GM19463 (cell line): ENCODE data around the gene IQCM.
"Not testable (repeated sequence)": the region's sequence is repeated elsewhere in the genome, so short reads cannot be mapped to it uniquely, and the experiment has no call there.

ENCODE experiments used
- ATAC-seq: cut with Tn5 transposase; IDR thresholded peaks from one replicate; pipeline ENCODE4 v1.9.1; 2021; ENCODE audit warnings: mild to moderate bottlenecking, moderate library complexity; ENCODE audit not compliant: unreplicated experiment

IQCM gene

DNA sequence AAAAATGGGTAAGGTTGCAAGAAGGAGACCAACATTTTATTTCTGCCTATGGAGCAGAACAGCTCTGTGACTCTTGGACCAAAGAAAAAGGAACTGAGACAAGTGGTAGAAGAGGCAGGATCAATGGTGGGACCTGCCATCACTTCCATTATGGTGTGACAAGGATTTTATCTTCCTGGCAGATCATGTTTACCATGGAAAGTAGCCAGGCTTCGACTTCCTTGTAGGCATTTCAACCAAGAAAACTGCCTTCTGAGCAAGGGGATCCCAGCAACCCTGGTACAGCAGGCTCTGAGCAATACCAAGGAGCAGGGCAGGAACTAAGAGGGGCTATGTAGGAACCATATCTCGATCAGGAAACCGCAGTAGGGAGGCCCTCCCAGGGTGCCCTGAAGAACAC is 317.4 kb downstream of the IQCM start:
- no peak for ATAC-seq

DNA sequence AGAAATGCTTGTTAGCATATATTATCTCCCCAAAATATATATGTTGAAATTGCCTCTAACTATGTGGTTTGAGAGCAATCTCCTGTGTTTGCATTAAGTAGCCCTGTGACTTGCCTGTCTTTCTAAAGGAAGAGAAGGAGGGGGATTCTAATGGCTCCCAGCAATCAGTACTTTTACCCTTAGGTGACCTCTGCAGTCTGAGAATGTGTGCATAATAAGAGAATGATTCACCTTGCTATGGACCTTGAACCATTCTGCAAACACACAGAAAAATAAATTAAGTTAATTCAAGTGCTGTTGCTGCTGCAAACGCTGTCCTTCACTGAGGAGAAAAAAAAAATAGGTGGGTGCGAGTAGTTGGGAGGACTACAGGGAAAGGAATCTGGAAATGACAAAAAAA is 322.2 kb downstream of the IQCM start:
- no peak for ATAC-seq

DNA sequence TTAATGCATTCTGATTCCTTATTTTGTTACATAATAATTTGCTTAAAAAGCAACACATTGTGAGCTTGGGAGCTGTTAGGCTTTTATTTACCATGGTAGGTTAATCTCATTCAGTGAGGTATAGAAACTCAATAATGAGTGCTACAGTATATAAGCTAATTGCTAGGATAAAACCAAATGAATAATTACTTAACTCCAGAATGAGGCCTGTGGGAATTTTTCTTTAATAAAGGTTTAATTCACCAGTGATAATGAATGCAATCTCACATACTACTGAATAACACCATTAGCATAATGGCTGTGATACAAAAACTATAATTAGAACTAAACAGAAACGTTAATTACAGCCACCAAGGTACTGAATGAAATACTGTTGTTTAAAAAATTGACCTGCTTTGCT is 326.3 kb downstream of the IQCM start:
- ATAC-seq: no peak

DNA sequence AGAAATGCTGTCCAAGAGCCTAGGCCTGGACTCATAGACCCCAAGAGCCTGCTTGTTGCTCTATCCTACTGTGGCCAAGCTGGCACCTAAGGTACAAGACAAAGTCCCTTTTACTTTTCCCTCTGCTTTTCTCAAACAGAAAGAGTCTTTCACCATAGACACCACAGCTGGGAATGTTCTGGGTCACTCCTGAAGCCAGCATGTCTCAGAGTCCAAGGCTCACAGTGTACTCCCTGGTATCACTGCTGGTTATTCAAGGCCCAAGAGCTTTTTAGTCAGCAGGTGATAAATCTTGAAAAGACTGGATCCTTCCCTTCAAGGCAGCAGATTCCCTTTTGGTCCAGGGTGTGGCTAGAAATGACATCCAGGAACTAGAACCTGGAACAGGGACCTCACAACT is 328.8 kb downstream of the IQCM start:
- no peak for ATAC-seq

DNA sequence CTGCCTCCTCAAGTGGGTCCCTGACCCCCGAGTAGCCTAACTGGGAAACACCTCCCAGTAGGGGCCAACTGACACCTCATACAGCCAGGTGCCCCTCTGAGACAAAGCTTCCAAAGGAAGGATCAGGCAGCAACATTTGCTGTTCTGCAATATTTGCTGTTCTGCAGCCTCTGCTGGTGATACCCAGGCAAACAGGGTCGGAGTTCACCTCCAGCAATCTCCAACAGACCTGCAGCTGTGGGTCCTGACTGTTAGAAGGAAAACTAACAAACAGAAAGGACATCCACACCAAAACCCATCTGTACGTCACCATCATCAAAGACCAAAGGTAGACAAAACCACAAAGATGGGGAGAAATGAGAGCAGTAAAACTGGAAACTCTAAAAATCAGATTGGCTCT is 347.0 kb downstream of the IQCM start:
- not testable (repeated sequence) for ATAC-seq

DNA sequence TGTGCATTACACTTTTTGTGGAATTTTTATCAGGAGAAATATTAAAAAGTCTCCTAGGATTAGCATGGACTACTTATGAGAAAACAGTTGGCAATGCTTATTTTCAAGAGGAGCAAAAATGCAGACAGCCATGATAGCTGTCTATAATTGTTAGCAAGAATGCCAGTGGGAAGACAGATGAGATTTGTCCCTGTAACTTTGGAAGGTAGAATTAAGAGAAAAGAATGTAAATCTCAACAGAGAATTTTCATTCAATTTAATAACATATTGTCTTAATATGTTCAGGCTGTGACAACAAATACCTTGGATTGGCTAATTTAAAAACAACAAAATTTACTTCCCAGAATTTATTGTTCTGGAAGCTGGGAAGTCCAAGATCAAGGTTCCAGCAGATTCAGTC is 349.2 kb downstream of the IQCM start:
- ATAC-seq: no peak

DNA sequence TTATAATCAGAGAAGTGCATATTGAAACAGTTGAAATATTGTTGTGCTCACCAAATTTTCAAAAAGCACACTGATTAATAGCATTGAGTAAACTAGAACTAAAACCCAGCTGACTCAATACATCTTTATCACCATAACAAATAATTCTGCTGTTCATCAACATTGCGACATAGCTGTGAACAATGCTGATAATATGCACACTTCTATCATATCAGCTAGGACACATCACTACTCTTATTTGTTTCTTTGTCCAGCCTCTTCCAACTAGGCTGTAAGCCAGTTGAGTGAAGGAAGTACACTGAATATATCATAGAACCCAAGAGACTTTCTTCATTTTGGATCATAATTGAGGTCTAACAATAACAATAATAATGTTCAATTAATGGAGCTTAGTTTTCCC is 349.7 kb downstream of the IQCM start:
- no peak for ATAC-seq

DNA sequence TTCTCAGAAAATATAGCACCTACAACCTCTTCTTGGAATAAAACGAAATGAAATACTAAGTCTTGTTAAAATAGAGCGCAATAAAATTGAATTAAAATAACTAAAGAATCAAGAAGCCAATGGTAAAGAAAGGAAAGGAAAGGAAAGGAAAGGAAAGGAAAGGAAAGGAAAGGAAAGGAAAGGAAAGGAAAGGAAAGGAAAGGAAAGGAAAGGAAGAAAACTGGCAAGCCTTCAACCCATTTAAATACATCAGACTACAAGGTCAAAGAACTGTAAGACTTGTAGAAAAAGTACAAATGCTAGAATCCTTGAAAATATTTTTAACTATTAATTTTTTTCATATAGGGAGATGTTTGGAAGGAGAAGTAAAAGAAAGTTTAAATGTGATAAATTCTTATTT is 372.1 kb downstream of the IQCM start:
- no peak for ATAC-seq

DNA sequence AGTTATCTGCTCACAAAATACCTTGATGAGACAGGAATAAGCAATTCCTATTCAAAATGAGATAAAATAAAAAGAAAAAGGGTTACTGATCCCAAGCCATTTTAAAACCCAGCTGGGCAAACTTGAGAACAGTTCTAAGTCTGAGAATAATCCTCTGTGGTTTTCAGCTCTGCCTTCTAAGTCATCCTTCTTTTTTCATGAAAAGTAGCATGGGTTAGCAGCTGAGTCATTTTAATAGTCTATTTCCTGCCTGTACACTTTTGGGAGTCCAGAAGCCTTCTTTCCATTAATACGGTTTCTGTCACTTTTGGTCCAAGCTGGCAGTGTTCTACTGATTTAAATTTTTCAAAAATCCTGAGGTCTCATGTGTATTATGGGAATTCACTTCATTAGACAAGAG is 374.3 kb downstream of the IQCM start:
- ATAC-seq: no peak

DNA sequence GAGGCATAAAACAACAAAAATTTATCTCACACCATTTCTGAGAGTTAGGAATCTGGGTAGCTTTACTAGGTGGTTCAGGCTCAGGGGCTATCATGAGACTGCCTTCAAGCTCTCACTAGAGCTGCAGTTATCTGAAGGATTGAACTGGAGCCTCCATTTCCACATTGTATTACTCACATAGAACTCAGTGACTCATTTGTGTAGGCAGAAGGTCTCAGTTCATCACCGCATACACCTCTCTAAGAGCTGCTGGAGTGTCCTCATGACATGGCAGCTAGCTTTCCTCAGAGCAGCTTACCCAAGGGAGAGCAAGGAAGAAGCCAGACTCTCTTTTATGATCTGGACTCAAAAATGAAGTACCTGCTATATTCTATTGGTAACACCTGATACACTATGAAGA is 389.2 kb downstream of the IQCM start:
- peak; percentile 42 for ATAC-seq

DNA sequence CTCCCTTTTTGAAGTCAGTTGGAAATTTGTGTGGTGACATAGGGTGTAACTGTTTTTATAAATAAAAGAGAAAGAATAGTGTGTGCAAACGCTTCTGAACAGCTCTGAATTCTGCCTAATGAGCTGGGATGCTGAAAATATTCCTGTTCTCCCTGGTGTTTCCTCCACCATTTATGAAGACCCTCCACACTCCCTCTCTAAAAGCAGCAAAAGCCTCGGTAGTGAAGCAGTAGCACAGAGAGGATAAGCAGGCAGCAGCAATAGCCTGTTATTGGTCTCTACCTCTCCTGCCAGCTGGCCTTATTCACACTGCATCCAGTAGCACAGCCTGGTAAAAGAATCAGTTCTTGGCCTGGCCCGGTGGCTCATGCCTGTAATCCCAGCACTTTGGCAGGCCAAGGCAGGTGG is 406.1 kb downstream of the IQCM start:
- ATAC-seq: no peak

DNA sequence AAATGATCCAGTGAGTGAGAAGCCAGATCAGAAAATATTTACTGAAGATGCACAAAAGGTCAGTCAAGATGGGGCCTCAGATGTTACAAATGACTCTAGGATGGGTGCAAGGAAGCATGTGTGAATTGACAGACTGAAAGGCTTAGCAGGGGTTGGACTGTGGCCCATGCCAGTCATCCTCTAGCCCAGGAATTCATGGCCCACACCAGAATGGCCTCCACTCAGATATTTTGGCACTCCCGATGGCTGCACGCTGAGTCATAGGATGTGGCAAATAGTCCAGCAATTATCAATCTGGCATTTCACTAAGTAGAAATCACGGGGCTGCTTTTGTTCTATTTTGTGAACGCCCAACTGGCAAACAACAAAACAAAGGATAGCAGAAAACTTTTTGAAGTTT is 406.5 kb downstream of the IQCM start:
- no peak for ATAC-seq

DNA sequence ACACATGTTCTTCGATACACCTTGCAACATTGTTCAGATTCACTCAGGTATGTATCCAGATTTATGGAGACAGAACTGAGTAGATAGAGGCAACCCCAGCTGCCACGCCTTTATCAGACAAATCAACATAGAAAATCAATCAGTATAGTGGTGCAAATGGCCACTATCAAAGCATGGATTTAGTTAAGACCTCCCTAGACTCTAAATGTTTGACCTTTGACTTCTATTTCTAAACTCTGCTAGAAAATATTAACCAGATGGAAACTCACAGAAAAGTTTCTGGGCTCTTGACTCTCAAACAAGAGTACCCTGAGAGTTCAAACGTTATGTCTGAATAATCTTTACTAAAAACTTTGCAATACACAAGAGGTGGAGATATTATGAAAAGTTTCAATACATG is 411.5 kb downstream of the IQCM start:
- no peak for ATAC-seq

DNA sequence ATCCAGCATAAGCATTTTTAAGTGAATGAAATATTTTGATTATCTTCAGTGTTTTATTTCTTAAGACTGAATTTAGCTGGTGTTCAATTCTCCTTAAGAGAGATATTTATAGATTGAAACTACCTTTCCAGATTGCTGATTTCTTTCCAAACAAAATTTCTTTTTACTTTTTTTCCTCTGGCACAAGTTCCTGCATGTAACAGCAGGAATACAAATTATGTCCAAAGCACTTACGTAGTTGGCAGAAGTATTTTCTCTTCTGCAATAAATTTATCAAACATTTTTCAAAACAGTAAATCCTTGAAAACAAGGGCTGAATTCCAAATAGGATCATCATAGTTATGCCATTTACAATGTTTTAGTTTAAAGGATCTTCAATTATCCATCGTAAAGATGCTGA is 412.6 kb downstream of the IQCM start:
- no peak for ATAC-seq

DNA sequence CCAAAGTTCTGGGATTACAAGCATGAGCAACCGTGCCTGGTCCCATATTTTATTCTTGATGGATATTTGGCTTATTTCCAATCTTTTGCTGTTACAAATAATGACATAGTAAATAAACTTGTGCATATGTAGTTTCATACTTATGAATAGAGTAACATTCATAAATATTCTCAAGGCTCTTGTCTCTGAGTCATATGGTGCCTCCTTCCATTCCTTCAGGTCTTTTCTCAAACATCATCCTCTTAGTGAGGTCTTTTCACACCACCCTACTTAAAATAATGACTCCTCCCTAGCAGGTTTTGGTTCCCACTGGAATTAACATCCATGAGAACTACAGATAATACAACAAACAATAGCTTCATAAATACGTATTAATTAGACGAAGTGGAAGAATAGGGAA is 416.6 kb downstream of the IQCM start:
- ATAC-seq: no peak

DNA sequence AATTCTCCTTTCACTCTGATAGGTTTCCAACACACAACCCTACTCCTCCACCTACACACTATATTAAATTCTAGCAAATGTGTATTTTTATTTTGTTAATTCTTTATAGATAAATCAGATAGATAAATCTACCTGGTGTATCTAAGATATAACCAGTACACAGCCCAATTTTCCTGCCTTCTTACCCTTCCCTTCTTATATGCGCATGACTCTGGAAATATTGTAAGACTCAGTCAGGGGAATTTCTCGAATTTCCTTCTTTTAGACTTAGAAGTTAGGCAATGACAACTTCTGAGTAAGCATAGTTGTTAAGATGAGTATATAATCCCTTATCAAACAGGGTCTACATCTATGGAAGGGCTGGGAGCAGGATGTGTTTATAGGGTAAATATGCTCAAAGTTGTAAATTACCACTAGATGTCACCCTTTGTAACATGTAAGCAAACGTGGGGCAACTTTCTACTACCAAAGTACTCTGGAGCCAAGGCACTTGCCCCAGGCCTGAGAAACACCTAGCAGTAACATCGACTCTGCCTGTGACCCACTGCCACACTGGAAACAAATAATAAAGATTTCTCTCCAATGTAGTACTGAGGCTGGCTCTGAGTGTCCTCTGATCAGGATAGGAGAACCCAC is 444.7 kb downstream of the IQCM start:
- peak; percentile 78 for ATAC-seq

DNA sequence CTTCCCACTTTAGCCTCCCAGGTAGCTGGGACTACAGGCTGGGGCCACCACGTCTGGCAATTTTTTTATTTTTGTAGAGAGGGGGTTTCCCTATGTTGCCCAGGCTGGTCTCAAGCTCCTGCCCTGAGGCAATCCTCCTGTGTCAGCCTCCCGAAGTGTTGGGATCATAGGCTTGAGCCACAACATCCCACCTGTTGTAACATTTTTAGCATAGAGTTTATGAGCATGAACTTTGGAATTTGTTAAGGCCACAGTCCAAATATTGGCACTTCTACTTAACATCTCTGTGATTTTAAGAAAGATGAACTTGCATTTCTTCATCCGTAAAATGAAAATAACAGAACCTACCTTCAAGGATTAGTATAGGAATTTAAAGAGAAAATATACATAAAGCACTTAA is 445.6 kb downstream of the IQCM start:
- ATAC-seq: no peak

DNA sequence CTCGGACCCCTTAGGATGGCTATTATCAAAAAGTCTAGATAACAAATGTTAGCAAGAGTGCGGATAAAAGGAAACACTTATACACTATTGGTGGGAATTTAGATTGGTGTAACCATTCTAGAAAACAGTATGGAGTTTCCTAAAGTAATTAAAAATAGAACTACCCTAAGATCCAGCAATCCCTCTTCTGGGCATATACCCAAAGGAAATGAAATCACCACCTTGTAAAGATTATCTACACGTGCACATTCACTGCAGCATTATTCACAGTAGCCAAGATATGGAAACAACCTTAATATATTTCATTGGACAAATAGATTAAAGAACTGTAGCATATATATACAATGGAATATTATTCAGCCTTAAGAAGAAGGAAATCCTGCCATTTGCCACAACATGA is 462.4 kb downstream of the IQCM start:
- no peak for ATAC-seq

DNA sequence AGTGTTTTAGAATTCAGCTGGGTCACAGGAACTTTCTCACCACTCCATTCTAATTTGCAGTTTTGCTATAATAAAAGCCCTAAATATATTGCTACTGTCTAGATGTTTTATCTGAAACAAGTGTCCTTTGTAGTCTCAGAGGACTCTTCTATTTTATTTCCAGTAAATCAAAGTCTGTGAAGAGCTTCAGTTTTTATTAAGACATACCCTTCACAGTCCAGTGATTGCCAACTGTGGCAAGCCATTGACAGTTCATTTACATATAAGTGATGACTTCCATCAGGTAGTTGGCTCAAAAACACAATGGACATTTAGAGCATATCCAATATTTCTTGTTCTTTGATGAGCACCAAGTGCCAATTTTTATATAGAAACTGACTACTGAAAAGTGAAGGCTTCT is 466.1 kb downstream of the IQCM start:
- ATAC-seq: no peak

DNA sequence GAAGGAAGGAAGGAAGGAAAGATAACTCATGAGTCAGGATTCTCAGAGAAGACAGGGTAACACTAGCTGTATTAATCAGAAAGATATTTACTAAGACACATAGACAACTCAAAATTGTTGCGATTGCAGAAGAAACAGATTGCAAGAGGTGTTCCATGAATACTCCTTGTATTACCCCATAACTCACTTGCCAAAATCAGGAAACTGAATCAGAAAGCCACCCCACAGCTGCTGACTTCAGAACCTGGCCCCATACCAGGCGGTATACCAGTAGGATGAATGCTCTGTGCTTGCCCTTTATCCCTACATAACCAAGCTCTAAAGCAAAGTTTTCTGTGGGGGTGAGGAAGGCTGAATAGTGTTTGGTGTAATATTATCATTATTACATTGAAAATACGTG is 468.5 kb downstream of the IQCM start:
- no peak for ATAC-seq

DNA sequence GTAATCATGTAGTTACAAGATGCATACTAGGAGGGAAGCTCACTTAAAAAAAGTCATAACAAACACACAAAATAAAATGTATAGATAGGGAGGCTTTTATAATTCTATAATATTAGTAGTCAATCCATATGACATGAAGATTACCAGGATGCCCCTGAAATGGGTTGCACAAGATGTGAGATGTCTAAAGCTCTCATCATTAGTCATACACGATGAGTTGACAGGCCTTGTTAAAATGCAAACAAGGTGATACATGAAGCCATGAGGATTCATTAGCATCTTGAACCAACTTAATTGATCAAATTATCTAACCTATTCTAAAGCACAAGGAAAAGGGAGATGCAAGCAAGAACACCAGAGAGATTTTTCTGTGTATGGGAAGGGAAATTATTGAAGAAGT is 470.2 kb downstream of the IQCM start:
- no peak for ATAC-seq

DNA sequence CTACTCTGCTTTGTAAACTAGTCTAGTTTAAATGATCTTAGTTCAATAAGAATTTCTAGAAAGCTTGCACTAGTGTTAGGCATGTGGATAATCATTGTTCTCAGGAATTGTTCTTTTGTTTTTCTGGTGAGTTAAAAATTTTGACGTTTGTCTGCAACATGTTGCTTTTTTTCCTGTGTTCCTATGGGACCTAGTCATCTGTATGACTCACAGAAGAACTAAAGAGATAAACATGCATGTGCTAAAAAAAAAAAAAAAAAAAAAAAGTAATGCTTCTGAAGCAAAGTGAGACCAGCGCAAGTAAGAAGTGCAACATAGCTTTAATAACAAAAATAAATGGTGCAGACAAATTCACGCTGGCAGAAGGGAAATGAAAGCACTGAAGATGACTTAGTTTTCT is 471.2 kb downstream of the IQCM start:
- ATAC-seq: no peak

DNA sequence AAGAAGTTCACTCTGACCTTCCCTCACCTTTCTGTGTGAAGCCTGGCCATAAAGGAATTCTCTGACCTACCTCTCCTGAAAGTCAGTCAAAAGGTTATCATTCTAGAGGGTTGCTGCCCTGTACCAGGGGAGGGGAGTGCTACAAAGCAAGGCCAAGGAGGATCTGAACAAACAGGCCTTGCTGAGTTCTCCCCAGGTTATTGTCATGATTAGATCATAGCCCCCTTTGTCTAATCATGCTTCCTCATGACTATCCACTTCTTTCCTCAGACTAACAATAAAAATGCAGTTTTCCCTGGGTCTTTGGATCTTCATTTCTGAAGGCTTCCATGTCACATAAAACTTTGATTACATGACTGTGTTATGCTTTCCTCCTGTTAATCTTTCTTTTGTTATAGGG is 472.0 kb downstream of the IQCM start:
- ATAC-seq: no peak

DNA sequence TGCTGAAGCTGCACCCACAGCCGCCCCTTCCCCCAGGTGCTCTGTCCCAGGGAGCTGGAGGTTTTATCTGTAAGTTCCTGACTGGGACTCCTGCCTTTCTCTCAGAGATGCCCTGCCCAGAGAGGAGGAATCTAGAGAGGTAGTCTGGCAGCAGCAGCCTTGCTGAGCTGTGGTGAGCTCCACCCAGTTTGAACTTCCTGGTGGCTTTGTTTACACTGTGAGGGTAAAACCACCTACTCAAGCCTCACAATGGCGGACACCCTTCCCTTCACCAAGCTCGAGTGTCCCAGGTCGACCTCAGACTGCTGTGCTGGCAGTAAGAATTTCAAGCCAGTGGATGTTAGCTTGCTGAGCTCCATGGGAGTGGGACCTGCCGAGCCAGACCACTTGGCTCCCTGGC is 474.5 kb downstream of the IQCM start:
- not testable (repeated sequence) for ATAC-seq
